Stimulated activated naive B cell treated with anti-CD40 and anti-IgM and Interleukin-4, amounts not matched to agents 10 μg/mL and 1 μg/mL and 100 μg/mL, for 72 hours (primary cell): Measurements from ENCODE around the gene CSKMT.
A peak's percentile ranks its signal among the peaks of the same experiment; 100 is the strongest.
"Not testable (repeated sequence)": the region's sequence is repeated elsewhere in the genome, so short reads cannot be mapped to it uniquely, and the experiment has no call there.

ENCODE experiments used
- ATAC-seq, 2 donors: fragments of 150-1000 bp; cut with Tn5 transposase; replicated peaks; 2 replicates each; pipeline ENCODE4 v1.10.0; 2021; ENCODE audit warnings: moderate library complexity in 1 of 2
- DNase-seq: peaks from one replicate; pipeline ENCODE4 v3.0.0; 2021
- H3K27ac Mint-ChIP-seq: one replicate; pipeline ENCODE4 v1.8.0; 2022; ENCODE audit warnings: mild to moderate bottlenecking, mixed read lengths
- H3K27me3 Mint-ChIP-seq, 2 donors: one replicate each; pipeline ENCODE4 v1.8.0; 2022; ENCODE audit warnings: mixed read lengths in 2 of 2
- H3K36me3 Mint-ChIP-seq, 2 donors: one replicate each; pipeline ENCODE4 v1.8.0; 2022; ENCODE audit warnings: mixed read lengths in 2 of 2, mild to moderate bottlenecking in 1 of 2
- H3K4me1 Mint-ChIP-seq, 2 donors: one replicate each; pipeline ENCODE4 v1.8.0; 2022; ENCODE audit warnings: mixed read lengths in 2 of 2, mild to moderate bottlenecking in 1 of 2
- H3K4me3 Mint-ChIP-seq, 2 donors: one replicate each; pipeline ENCODE4 v1.8.0; 2022; ENCODE audit warnings: mild to moderate bottlenecking in 2 of 2, mixed read lengths in 2 of 2, moderate library complexity in 1 of 2
- H3K9me3 Mint-ChIP-seq, 2 donors: one replicate each; pipeline ENCODE4 v1.8.0; 2022; ENCODE audit warnings: mixed read lengths in 2 of 2, mild to moderate bottlenecking in 1 of 2

Gene CSKMT

DNA sequence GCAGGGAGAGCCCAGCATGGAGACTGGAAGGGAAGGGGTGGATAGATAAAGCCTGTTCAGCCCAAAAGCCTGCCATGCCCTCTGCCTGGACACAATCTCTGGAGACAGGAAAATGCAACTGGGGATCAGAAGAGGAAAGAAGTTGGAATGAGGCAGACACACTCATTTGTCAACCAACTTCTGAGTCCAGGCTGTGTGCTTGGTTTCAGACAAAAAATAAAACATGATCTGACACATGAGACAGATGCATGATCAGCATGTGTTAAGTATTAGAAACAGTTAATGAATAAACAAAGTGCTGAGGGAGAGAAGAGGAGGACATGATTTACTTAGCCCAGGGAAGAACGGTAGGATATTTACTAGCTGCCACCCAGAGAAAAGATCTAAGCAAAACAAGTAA lies 23.4 kb downstream of the CSKMT start:
- DNase-seq (no peak), ATAC-seq (no peak)
- Mint-ChIP-seq H3K4me3 (no peak overlapping the region), H3K27ac (no peak overlapping the region), H3K9me3 (no peaks in the 10 kb centered on the region), H3K36me3 (peaks cover 29 to 31% of the 10 kb centered on the region in 2 donors), H3K4me1 (no peaks in the 10 kb centered on the region), H3K27me3 (peaks cover 4 to 23% of the 10 kb centered on the region in 2 donors)

DNA sequence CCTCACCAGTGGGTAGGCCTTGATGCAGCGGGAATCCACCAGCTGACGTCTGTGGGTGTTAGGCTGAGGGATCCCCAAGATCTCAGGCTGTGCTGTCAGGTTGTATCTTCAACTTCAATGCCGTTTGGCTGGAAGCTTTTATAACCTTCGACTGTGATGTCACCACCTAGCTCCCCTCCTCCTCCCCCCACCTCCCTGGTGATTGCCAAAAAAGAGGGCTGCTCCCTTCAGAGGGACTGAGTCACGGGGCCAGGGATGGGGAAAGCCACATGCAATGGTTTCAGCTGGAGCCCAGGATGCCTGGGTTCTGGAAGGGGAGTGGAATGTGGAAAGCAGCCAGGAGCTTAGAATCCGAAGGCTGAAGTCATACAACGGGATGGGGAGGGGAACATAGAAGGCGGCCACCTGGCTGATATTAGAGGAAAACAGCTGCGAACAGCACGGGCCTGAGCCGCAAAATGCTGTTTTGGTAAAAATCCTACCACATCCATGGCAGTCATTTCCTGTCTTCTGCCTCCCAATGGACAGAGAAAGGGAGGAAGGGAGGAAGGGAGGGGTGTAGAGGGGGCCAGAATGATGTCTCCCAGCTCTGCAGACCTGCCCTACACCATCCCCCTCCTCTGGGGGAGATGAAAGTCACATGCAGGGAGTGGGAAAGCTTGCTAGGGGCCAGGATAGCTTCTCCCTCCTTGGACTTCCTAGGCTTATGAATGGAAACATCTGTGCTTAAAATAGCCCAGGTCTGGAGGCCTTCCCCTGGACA lies 24.5 kb downstream of the CSKMT start, which contains the start of gene LRRN4CL:
Gene LRRN4CL (minus strand): TSS at position 110 of the 763 bp plus-strand sequence. CDS start 1,022 bp downstream, outside the sequence.
- H3K27me3 Mint-ChIP-seq: peaks cover 4 to 23% of the 10 kb centered on the region in 2 donors
- H3K27ac Mint-ChIP-seq: no peak within 1 kb of the TSS
- peaks cover 31 to 34% of the 10 kb centered on the region in 2 donors for H3K36me3 Mint-ChIP-seq
- peaks cover under 1 to 3% of the 10 kb centered on the region in 2 donors for H3K4me1 Mint-ChIP-seq
- DNase-seq (no peak), ATAC-seq (no peak)
- H3K4me3 Mint-ChIP-seq: no peak within 1 kb of the TSS
- H3K9me3 Mint-ChIP-seq: no peaks in the 10 kb centered on the region

DNA sequence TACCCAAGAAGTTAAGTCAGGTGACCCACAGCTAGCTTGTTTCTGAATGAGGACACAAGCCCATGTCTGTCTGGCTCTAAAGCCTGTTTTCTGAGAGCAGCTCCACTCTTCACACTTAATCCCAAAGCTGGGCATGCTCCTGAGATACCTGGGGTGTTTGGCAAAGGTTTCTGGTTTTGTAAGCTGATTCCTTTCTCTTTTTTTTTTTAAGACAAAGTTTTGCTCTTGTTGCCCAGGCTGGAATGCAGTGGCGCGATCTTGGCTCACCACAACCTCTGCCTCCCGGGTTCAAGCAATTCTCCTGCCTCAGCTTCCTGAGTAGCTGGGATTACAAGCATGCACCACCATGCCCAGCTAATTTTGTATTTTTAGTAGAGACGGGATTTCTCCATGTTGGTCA lies 28.5 kb downstream of the CSKMT start:
- not testable (repeated sequence) for H3K27me3 Mint-ChIP-seq, H3K4me1 Mint-ChIP-seq, H3K9me3 Mint-ChIP-seq, H3K4me3 Mint-ChIP-seq, DNase-seq, ATAC-seq, H3K27ac Mint-ChIP-seq
- peaks cover 41 to 43% of the 10 kb centered on the region in 2 donors for H3K36me3 Mint-ChIP-seq

GRCh38 chr11:62694455-62695167 lies 29.5 kb downstream of the CSKMT start:
- H3K4me3 Mint-ChIP-seq: no peak overlapping the region

GRCh38 chr11:62702246-62702645 lies 37.1 kb downstream of the CSKMT start:
- Mint-ChIP-seq H3K36me3 (peaks cover 29 to 32% of the 10 kb centered on the region in 2 donors), H3K4me3 (no peak overlapping the region), H3K4me1 (peaks cover 17 to 22% of the 10 kb centered on the region in 2 donors), H3K9me3 (peaks cover 0 to 1% of the 10 kb centered on the region in 2 donors), H3K27me3 (no peaks in the 10 kb centered on the region), H3K27ac (peak overlapping the region; percentile 75)
- ATAC-seq: no peak
- no peak for DNase-seq

More at GRCh38 chr11:62694455-62695167, 29.5 kb downstream of the CSKMT start:
- H3K27ac Mint-ChIP-seq: peak overlapping the region; percentile 56
- DNase-seq (peak; percentile 53), ATAC-seq (peak; percentile 84 to 93)
- H3K4me1 Mint-ChIP-seq: peaks cover 6 to 8% of the 10 kb centered on the region in 2 donors
- H3K27me3 Mint-ChIP-seq: no peaks in the 10 kb centered on the region
- H3K9me3 Mint-ChIP-seq: no peaks in the 10 kb centered on the region
- H3K36me3 Mint-ChIP-seq: peaks cover 38 to 39% of the 10 kb centered on the region in 2 donors

DNA sequence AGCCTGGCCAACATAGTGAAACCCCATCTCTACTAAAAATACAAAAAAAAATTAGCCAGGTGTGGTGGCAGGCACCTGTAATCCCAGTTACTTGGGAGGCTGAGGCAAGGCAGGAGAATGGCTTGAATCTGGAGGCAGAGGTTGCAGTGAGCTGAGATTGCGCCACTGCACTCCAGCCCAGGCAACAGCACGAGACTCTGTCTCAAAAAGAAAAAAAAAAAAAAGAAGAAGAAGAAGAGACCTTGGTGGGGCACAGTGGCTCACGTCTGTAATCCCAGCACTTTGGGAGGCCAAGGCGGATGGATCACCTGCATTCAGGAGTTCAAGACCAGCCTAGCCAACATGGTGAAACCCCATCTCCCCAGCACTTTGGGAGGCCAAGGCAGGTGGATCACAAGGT lies 38.8 kb downstream of the CSKMT start:
- H3K4me3 Mint-ChIP-seq, H3K27ac Mint-ChIP-seq, ATAC-seq, H3K27me3 Mint-ChIP-seq, DNase-seq, H3K9me3 Mint-ChIP-seq: not testable (repeated sequence)
- peaks cover 27 to 34% of the 10 kb centered on the region in 2 donors for H3K36me3 Mint-ChIP-seq
- peaks cover 32 to 39% of the 10 kb centered on the region in 2 donors for H3K4me1 Mint-ChIP-seq

- H3K9me3 Mint-ChIP-seq: peaks cover 0 to 1% of the 10 kb centered on the region in 2 donors
- no peak for DNase-seq
- H3K27ac Mint-ChIP-seq: peak overlapping the region; percentile 97
- H3K4me1 Mint-ChIP-seq: peaks cover 36 to 53% of the 10 kb centered on the region in 2 donors
- peaks cover 31 to 40% of the 10 kb centered on the region in 2 donors for H3K36me3 Mint-ChIP-seq
- peak overlapping the region; percentile 95 to 99 for H3K4me3 Mint-ChIP-seq
- no peak for ATAC-seq
- H3K27me3 Mint-ChIP-seq: no peaks in the 10 kb centered on the region
Measured at GRCh38 chr11:62705413-62705812, 40.3 kb downstream of the CSKMT start.

DNA sequence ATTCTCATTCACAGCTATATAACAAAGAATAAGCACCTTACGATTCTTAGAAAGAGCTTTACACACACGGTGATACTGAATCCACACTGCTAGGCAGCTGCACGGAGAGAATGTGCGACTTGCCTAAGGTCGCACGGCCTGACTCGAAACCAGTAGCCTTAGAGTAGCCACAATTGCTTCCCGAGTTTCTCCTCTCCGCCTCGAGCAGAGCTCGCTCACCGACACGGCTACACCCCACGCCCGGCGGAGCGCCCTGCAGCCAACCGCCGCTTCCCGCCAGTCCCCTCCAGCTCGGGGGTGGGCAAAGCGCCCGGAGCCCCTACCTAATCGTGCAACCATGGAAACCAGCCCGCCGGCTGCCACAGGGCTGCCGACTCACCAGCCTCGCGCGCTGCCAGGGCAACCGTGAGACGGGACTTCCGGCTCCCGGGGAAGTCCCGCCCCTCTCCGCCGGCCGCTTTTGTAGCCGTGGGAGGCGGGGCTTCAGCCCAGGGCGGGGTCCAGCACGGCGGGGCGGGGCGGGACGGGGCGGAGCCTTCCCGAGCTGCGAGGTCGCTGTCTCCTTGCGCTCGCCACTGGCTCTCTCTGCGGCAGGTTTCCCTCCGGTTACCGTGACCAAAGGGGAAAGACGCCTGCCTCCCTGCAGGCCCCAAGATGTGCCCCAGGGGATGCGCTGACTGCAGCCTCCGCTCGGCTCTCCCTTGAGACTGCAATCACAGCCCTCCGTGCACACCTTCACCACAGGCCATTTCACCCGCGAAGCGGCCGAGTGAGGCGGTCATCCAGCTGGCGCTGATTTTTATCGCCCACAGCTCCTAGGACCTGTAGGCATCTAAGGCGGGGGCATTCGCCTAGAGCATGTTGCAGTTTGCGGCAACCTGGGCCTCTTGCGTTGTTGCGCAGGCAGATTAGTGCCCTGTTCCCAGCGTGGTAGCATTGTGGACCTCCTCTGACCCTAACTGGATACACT lies 41.1 kb downstream of the CSKMT start:
- Mint-ChIP-seq H3K27ac (peak overlapping the region; percentile 97), H3K27me3 (no peaks in the 10 kb centered on the region), H3K9me3 (peaks cover 0 to 1% of the 10 kb centered on the region in 2 donors), H3K4me3 (peak overlapping the region; percentile 95 to 99), H3K36me3 (peaks cover 35 to 43% of the 10 kb centered on the region in 2 donors), H3K4me1 (peaks cover 36 to 58% of the 10 kb centered on the region in 2 donors)
- peak; percentile 84 for DNase-seq
- ATAC-seq: peak; percentile 71 to 78

DNA sequence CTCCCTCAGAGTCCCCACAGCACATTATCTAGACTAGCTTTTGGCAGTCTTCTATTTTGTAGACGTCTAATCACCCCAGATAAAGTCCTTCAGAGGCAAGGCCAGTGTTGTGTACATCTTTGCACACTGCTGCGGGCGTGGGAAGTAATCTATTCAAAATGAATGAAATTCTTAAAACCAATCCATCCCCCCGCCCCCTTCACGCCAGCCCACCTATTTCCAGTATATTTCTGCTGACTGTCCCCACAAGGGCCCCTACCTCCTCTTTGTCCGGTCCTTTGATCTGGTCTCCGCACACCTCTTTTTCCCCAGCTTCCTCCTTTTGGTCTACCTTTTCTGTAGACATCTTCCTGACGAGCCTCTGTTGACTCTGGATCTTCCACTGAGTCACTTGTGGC lies 41.7 kb downstream of the CSKMT start:
- Mint-ChIP-seq H3K9me3 (peaks cover 0 to 1% of the 10 kb centered on the region in 2 donors), H3K36me3 (peaks cover 34 to 45% of the 10 kb centered on the region in 2 donors), H3K27ac (peak overlapping the region; percentile 37), H3K4me3 (peak overlapping the region; percentile 95 to 99), H3K27me3 (no peaks in the 10 kb centered on the region), H3K4me1 (peaks cover 36 to 58% of the 10 kb centered on the region in 2 donors)
- ATAC-seq: no peak
- DNase-seq: no peak

DNA sequence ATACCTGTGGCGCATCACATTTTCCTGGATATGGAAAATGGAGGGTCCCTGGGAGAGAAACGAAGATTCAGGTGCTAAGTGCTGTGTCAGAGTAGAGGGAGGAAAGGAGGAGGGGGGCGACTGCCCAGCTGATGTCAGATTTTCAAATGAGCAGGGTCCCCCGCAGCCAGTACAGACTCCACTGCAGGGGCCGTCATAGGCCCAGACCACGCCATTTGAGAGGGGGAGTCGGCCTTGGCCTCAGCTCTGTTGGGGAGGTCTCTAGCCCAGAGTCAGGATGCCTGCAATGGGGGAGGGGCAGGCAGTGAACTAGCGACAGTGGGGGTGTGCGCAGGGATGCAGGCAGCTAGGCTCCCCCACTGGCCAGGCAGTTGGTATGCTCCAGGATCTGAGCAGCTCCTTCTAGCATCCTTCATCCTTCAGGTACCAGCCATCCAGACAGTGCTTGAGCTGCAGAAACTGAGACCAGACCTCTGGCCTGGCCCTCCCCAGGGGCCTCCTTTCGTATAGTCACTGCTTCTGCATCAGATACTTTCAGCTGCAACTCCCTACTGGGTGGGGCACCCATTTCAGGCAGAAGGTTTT lies 42.3 kb downstream of the CSKMT start, which contains the start of the genes BSCL2 and GNG3:
Gene BSCL2 (minus strand): TSS at position 148 of the 585 bp plus-strand sequence. CDS start 229 bp downstream, outside the sequence.
Gene GNG3 (plus strand): TSS at position 400 of the 585 bp plus-strand sequence. CDS start 620 bp downstream, outside the sequence.
- H3K4me1 Mint-ChIP-seq: peaks cover 39 to 63% of the 10 kb centered on the region in 2 donors
- ATAC-seq (no peak), DNase-seq (no peak)
- H3K27ac Mint-ChIP-seq: peak within 1 kb of the TSS; percentile 95
- H3K4me3 Mint-ChIP-seq: peak within 1 kb of the TSS; percentile 95 to 99
- H3K9me3 Mint-ChIP-seq: peaks cover 0 to 1% of the 10 kb centered on the region in 2 donors
- no peaks in the 10 kb centered on the region for H3K27me3 Mint-ChIP-seq
- H3K36me3 Mint-ChIP-seq: peaks cover 32 to 43% of the 10 kb centered on the region in 2 donors

- no peak for ATAC-seq
- no peak for DNase-seq
Measured at GRCh38 chr11:62708392-62708791, 43.3 kb downstream of the CSKMT start.

GRCh38 chr11:62708793-62709192 lies 43.7 kb downstream of the CSKMT start:
- ATAC-seq (peak; percentile 20 to 25), DNase-seq (peak; percentile 34)
- no peaks in the 10 kb centered on the region for H3K27me3 Mint-ChIP-seq
- H3K36me3 Mint-ChIP-seq: peaks cover 29 to 54% of the 10 kb centered on the region in 2 donors
- H3K4me3 Mint-ChIP-seq: peak overlapping the region; percentile 90 to 92
- H3K9me3 Mint-ChIP-seq: peaks cover 0 to 1% of the 10 kb centered on the region in 2 donors
- H3K4me1 Mint-ChIP-seq: peaks cover 47 to 77% of the 10 kb centered on the region in 2 donors
- peak overlapping the region; percentile 95 for H3K27ac Mint-ChIP-seq

More at GRCh38 chr11:62708392-62708791, 43.3 kb downstream of the CSKMT start:
- H3K4me1 Mint-ChIP-seq: peaks cover 43 to 73% of the 10 kb centered on the region in 2 donors
- H3K36me3 Mint-ChIP-seq: peaks cover 29 to 50% of the 10 kb centered on the region in 2 donors
- H3K27me3 Mint-ChIP-seq: no peaks in the 10 kb centered on the region
- peak overlapping the region; percentile 95 for H3K27ac Mint-ChIP-seq
- H3K4me3 Mint-ChIP-seq: peak overlapping the region; percentile 90 to 92
- H3K9me3 Mint-ChIP-seq: peaks cover 0 to 1% of the 10 kb centered on the region in 2 donors
